ENCODE data around the gene PREP. TPM values are rescaled to one million over a fixed set of nuclear protein-coding genes. Genes with fewer than 3 reads are reported as not detected.

The PREP gene
- total and polyA plus RNA-seq, 8 donors, result 11.0 to 53.3 (median 18.1) TPM

GRCh38 chr6:105317607-105318533 is 85.0 kb downstream of the PREP start:
- 86 to 96% (median 91%) methylated on average over 6 of the region's 6 CpGs for WGBS, 5 donors
- no peaks in the 10 kb centered on the region for H3K9me3 ChIP-seq
- H3K27me3 ChIP-seq, result no peaks in the 10 kb centered on the region
- no peak overlapping the region for H3K27ac ChIP-seq
- TF ChIP-seq POLR2A (IDR thresholded peaks at IDR 0.05), result no peak
- TF ChIP-seq EP300 (IDR thresholded peaks at IDR 0.05), result no peak
- TF ChIP-seq POLR2AphosphoS5 (IDR thresholded peaks at IDR 0.05), result no peak
- TF ChIP-seq CTCF (IDR thresholded peaks at IDR 0.05), result peak in 4 of 7 experiments; percentile 11 to 42 (median 34)
- DNase-seq, result peak in 1 of 2 donors; percentile 31
- H3K4me3 ChIP-seq, result no peak overlapping the region
- peaks cover 0 to 56% (median 47%) of the 10 kb centered on the region in 4 donors for H3K36me3 ChIP-seq
- H3K4me1 ChIP-seq, result peaks cover 0 to 21% (median 14%) of the 10 kb centered on the region in 4 donors
- intact Hi-C loops (cut with DNase I; ENCODE audit: low total_unique reads), result no loop called here

DNA sequence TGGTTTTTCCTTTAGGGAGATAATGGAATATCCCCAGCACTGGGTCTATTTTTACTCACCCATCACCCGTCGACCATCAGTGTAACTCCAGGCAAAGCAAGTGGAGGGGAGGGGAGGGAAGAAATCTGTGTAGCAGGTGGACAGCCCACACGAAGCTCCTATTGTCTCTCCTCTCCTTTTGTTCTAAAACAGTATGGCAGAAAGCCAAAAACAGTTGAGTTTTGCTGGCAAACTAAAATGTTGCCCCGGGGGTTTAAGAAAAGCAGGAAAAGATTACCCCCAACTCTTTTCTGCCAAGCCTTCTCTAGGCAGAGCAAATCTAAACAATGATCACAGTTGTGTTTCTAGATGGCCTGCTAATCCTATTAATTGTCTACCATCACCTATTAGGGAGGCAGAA is 89.7 kb downstream of the PREP start:
- Histone ChIP-seq H3K4me3 (no peak overlapping the region), H3K27me3 (no peaks in the 10 kb centered on the region), H3K9me3 (no peaks in the 10 kb centered on the region), H3K27ac (no peak overlapping the region), H3K36me3 (peaks cover 0 to 63% (median 38%) of the 10 kb centered on the region in 4 donors), H3K4me1 (no peaks in the 10 kb centered on the region)
- intact Hi-C loops (cut with DNase I; ENCODE audit: low total_unique reads), result no loop called here
- TF ChIP-seq EP300 (IDR thresholded peaks at IDR 0.05) (no peak), CTCF (IDR thresholded peaks at IDR 0.05) (no peak), POLR2A (IDR thresholded peaks at IDR 0.05) (no peak), POLR2AphosphoS5 (IDR thresholded peaks at IDR 0.05) (no peak)
- DNase-seq, result no peak
- 83 to 92% (median 85%) methylated on average over 4 of the region's 4 CpGs for WGBS, 5 donors

DNA sequence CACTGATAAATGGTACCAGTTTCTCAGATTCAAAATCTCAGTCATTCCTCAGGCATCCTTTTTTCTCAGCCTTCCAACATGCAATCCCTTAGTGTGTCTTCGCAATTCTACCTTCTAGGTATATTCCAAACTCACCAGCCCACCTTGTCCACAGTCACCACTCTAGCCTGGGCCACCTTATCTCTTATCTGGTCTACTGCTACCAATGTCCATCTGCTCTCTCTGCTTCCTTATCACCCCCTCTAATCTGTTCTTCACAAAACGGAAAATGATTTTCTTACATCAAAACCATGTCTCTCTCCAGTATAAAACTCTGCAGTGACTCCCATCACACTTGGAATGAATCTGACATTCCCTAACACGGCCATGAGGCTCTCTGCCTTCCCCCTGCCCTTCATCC is 91.9 kb downstream of the PREP start:
- no peak for DNase-seq
- H3K27me3 ChIP-seq, result no peaks in the 10 kb centered on the region
- intact Hi-C loops (cut with DNase I; ENCODE audit: low total_unique reads), result no loop called here
- no peaks in the 10 kb centered on the region for H3K9me3 ChIP-seq
- H3K36me3 ChIP-seq, result peaks cover 0 to 66% (median 43%) of the 10 kb centered on the region in 4 donors
- WGBS, 5 donors, result 84 to 91% (median 85%) methylated on average over 3 of the region's 3 CpGs
- no peak overlapping the region for H3K4me3 ChIP-seq
- no peak overlapping the region for H3K27ac ChIP-seq
- H3K4me1 ChIP-seq, result no peaks in the 10 kb centered on the region
- no peak for TF ChIP-seq POLR2AphosphoS5 (IDR thresholded peaks at IDR 0.05)
- TF ChIP-seq POLR2A (IDR thresholded peaks at IDR 0.05), result no peak
- TF ChIP-seq EP300 (IDR thresholded peaks at IDR 0.05), result no peak
- TF ChIP-seq CTCF (IDR thresholded peaks at IDR 0.05), result no peak

DNA sequence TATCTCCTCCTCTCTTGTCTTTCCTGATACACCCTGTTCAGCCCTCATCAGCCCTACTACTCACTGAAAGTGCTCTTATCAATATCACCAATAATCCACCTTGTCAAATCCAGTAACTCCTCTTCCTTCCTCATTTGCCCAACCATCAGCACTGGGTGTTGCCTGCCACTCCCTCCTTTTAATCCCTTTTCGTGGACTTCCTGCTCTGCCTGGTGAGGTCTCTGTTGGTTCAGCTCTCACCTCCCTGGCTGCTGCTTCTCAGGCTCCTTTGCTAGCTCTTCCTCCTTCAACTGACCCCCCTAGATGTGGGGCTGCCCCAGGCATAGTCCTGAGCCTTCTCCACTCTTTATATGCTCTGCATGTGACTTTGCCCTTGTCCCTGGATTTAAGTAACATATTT is 92.5 kb downstream of the PREP start:
- Histone ChIP-seq H3K4me3 (no peak overlapping the region), H3K36me3 (peaks cover 0 to 60% (median 38%) of the 10 kb centered on the region in 4 donors), H3K27me3 (no peaks in the 10 kb centered on the region), H3K9me3 (no peaks in the 10 kb centered on the region), H3K4me1 (no peaks in the 10 kb centered on the region), H3K27ac (no peak overlapping the region)
- TF ChIP-seq EP300 (IDR thresholded peaks at IDR 0.05), result no peak
- no peak for TF ChIP-seq POLR2AphosphoS5 (IDR thresholded peaks at IDR 0.05)
- TF ChIP-seq CTCF (IDR thresholded peaks at IDR 0.05), result no peak
- DNase-seq, result peak in 1 of 2 donors; percentile 26
- intact Hi-C loops (cut with DNase I; ENCODE audit: low total_unique reads), result no loop called here
- 35 to 54% (median 48%) methylated on average over 1 of the region's 1 CpG for WGBS, 5 donors
